Measurements from ENCODE around the gene CAPN11.

- TF ChIP-seq CTCF (IDR thresholded peaks at IDR 0.05) (no peak), EP300 (IDR thresholded peaks at IDR 0.05) (no peak), POLR2A (IDR thresholded peaks at IDR 0.05) (no peak)
Measured at GRCh38 chr6:44230034-44230675, 71.5 kb downstream of the CAPN11 start.
